ENCODE measurements around the gene KCTD2. TPM values are rescaled to one million over a fixed set of nuclear protein-coding genes. Genes with fewer than 3 reads are reported as not detected.

KCTD2 gene
- total and polyA plus RNA-seq, 2 of the 13 experiments (the other 11 are each of a cell fraction or from before 2014, with no cell fraction given): 28.3 to 32.6 TPM

DNA sequence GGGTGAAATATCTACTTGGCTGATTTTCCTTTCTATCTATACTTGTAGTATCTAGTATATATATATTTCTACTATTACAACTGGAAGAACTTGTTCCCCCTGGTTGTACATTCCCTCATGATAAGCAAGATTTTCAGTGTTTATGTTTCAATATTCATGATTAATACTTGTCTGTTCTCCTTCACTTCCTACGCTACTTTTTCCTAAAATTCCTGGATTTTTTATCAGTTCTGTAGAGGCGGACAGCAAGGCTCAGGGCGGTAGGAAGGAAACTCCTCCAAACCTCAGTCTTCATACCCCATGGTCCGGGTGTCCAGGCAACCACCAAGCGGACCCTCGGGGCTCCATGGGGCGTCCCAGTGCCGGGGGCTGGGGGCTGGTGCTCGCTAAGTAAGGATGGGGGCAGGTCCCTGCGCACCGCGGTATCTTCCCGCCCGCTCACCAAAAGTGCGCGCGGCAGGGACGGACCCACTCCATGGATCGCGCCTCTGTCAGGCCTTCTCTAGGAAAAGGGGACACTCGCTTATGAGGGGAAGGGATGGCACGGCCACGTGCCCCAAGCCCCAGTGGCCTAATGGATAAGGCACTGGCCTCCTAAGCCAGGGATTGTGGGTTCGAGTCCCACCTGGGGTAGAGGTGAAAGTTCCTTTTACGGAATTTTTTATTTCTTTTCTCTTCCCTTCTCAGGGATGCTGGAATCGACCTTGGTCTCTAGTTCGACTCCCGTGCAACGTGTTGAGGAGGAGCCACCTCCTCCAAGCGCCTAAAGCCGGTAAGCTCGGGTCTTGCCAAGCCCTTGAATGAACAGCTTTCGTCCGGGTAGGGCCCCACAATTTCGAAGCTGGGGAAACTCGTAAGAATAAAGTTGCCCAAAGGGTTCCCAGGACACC, 13.4 kb upstream of the KCTD2 start (continued):
- TF ChIP-seq HBP1 (CRISPR knock-in tag; IDR thresholded peaks at IDR 0.05; ENCODE audit: low read depth) (peak; percentile 81), ZBTB40 (IDR thresholded peaks at IDR 0.05) (no peak; the same call in 1 of the 2 replicates), ZBTB40 (CRISPR knock-in tag; IDR thresholded peaks at IDR 0.05) (peak; percentile 47; the same call in 1 of the 2 replicates), HNF1B (CRISPR knock-in tag; IDR thresholded peaks at IDR 0.05) (peak; percentile 44; the same call in 1 of the 2 replicates), MED13 (CRISPR knock-in tag; IDR thresholded peaks at IDR 0.05) (no peak), PCBP2 (optimal IDR thresholded peaks at IDR 0.05; ENCODE audit: low read depth, low read length, poor library complexity, severe bottlenecking) (no peak), ZNF879 (CRISPR knock-in tag; IDR thresholded peaks at IDR 0.05) (0 out of 2 replicates have a peak, but pooled peaks have one; percentile 18), ZNF7 (CRISPR knock-in tag; IDR thresholded peaks at IDR 0.05) (no peak)
- TF ChIP-seq, protein P1, sequence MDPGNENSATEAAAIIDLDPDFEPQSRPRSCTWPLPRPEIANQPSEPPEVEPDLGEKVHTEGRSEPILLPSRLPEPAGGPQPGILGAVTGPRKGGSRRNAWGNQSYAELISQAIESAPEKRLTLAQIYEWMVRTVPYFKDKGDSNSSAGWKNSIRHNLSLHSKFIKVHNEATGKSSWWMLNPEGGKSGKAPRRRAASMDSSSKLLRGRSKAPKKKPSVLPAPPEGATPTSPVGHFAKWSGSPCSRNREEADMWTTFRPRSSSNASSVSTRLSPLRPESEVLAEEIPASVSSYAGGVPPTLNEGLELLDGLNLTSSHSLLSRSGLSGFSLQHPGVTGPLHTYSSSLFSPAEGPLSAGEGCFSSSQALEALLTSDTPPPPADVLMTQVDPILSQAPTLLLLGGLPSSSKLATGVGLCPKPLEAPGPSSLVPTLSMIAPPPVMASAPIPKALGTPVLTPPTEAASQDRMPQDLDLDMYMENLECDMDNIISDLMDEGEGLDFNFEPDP (CRISPR knock-in tag; conservative IDR thresholded peaks at IDR 0.05): peak; percentile 81; the same call in 1 of the 2 replicates
- TF ChIP-seq, protein P2, sequence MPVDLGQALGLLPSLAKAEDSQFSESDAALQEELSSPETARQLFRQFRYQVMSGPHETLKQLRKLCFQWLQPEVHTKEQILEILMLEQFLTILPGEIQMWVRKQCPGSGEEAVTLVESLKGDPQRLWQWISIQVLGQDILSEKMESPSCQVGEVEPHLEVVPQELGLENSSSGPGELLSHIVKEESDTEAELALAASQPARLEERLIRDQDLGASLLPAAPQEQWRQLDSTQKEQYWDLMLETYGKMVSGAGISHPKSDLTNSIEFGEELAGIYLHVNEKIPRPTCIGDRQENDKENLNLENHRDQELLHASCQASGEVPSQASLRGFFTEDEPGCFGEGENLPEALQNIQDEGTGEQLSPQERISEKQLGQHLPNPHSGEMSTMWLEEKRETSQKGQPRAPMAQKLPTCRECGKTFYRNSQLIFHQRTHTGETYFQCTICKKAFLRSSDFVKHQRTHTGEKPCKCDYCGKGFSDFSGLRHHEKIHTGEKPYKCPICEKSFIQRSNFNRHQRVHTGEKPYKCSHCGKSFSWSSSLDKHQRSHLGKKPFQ (CRISPR knock-in tag; IDR thresholded peaks at IDR 0.05; ENCODE audit: insufficient replicate concordance): peak; percentile 81

All from HepG2 (cell line).